GM18526 (cell line): ENCODE data around the gene SPOUT1.

ENCODE experiments used
- POLR2A ChIP-seq: IDR thresholded peaks from 3 replicates; pipeline ENCODE4 v1.6.1; 2011; ENCODE audit not compliant: insufficient read length; ENCODE audit errors: extremely low read depth

The SPOUT1 gene

GRCh38 chr9:128833696-128834095 is 4.1 kb upstream of the SPOUT1 start:
- TF ChIP-seq POLR2A, result no peak

- no peak for TF ChIP-seq POLR2A
Measured at GRCh38 chr9:128828719-128829452, 708 bp downstream of the SPOUT1 start.

GRCh38 chr9:128828267-128828666 is 1.3 kb downstream of the SPOUT1 start:
- TF ChIP-seq POLR2A, result no peak

GRCh38 chr9:128825923-128826700 is 3.5 kb downstream of the SPOUT1 start:
- no peak for TF ChIP-seq POLR2A

GRCh38 chr9:128824911-128825310 is 4.7 kb downstream of the SPOUT1 start:
- TF ChIP-seq POLR2A, result no peak

- no peak for TF ChIP-seq POLR2A
Measured at GRCh38 chr9:128823903-128824406, 5.6 kb downstream of the SPOUT1 start.

- TF ChIP-seq POLR2A, result no peak
Measured at GRCh38 chr9:128823362-128823902, 6.2 kb downstream of the SPOUT1 start.

GRCh38 chr9:128822407-128823042 is 7.1 kb downstream of the SPOUT1 start:
- no peak for TF ChIP-seq POLR2A

- peak; percentile 7 for TF ChIP-seq POLR2A
Measured at GRCh38 chr9:128821584-128822406, 7.8 kb downstream of the SPOUT1 start.

- no peak for TF ChIP-seq POLR2A
Measured at GRCh38 chr9:128820665-128821583, 8.7 kb downstream of the SPOUT1 start.

- TF ChIP-seq POLR2A, result no peak
Measured at GRCh38 chr9:128819716-128820664, 9.6 kb downstream of the SPOUT1 start.

- no peak for TF ChIP-seq POLR2A
Measured at GRCh38 chr9:128818839-128819715, 10.5 kb downstream of the SPOUT1 start.
